Caco-2 (cell line): ENCODE results near the gene HAUS7. TPM values are rescaled to one million over a fixed set of nuclear protein-coding genes. Genes with fewer than 3 reads are reported as not detected.

Experiments used
- BruUV-seq: library from RNA; stranded (reverse); fragments of 400-500 nt; replicated peaks from 2 replicates; lab custom pipeline; 2021; lab: Mats Ljungman, UMichigan
- CTCF ChIA-PET: fragments of 300-600 bp; sonication (Branson Sonifier 250); formaldehyde crosslinking; loops from one replicate; lab custom pipeline; 2022; ENCODE audit warnings: antibody characterized with exemption; lab: Charles Lee
- POLR2A ChIA-PET: fragments of 300-600 bp; sonication (Branson Sonifier 250); formaldehyde crosslinking; loops from one replicate; lab custom pipeline; 2022; ENCODE audit warnings: antibody characterized with exemption; lab: Charles Lee
- DNase-seq, 2 experiments: peaks; one replicate each; pipeline versions ENCODE4 v3.0.0 to v3.0.0-alpha.2; 2020 to 2022
- H3K27me3 ChIP-seq: replicated peaks from 2 replicates; pipeline ENCODE4 v1.6.0; 2011; ENCODE audit warnings: low read length; ENCODE audit not compliant: control insufficient read depth, insufficient read depth
- H3K36me3 ChIP-seq: 2 replicates; pipeline ENCODE4 v1.5.1; 2011; ENCODE audit warnings: low read length; ENCODE audit not compliant: control insufficient read depth, insufficient read depth
- H3K4me1 ChIP-seq: fragments of 250-450 bp; sonication (Bioruptor Pico); 2 replicates; pipeline ENCODE4 v1.5.1; 2020; ENCODE audit warnings: mild to moderate bottlenecking
- H3K4me3 ChIP-seq: 2 replicates; pipeline ENCODE4 v1.5.1; 2011; ENCODE audit warnings: low read depth, mild to moderate bottlenecking, control low read depth, low read length
- H3K9me3 ChIP-seq: fragments of 250-450 bp; sonication (Bioruptor Pico); 2 replicates; pipeline ENCODE4 v1.5.1; 2020; ENCODE audit warnings: mild to moderate bottlenecking, moderate library complexity
- H3K27ac Mint-ChIP-seq: one replicate; pipeline ENCODE4 v1.8.0; 2022; ENCODE audit warnings: mixed read lengths; ENCODE audit not compliant: unreplicated experiment
- H3K27me3 Mint-ChIP-seq: one replicate; pipeline ENCODE4 v1.8.0; 2022; ENCODE audit warnings: mixed read lengths; ENCODE audit not compliant: insufficient read depth, unreplicated experiment
- H3K36me3 Mint-ChIP-seq: one replicate; pipeline ENCODE4 v1.8.0; 2022; ENCODE audit warnings: mild to moderate bottlenecking, mixed read lengths; ENCODE audit not compliant: insufficient read depth, unreplicated experiment
- H3K4me1 Mint-ChIP-seq: one replicate; pipeline ENCODE4 v1.8.0; 2022; ENCODE audit warnings: low read depth, mixed read lengths; ENCODE audit not compliant: unreplicated experiment
- H3K4me3 Mint-ChIP-seq: one replicate; pipeline ENCODE4 v1.8.0; 2022; ENCODE audit warnings: mild to moderate bottlenecking, moderate library complexity, mixed read lengths; ENCODE audit not compliant: unreplicated experiment
- H3K9me3 Mint-ChIP-seq: one replicate; pipeline ENCODE4 v1.8.0; 2022; ENCODE audit warnings: mixed read lengths; ENCODE audit not compliant: unreplicated experiment
- intact Hi-C: fragments of 100-400 bp; cut with micrococcal nuclease; formaldehyde crosslinking; loops from one replicate; pipeline ENCODE4 v1.10.0; 2022; ENCODE audit not compliant: unreplicated experiment
- total RNA-seq: library from RNA; stranded (reverse); gene quantifications from 2 replicates; pipeline ENCODE4 v1.2.3, GENCODE V29; 2022
- TF ChIP-seq, protein P1 (sequence below), 2 experiments: fragments of 200-600 bp in 1 of 2; IDR thresholded peaks; 1 replicate in 1 of 2; 2 replicates in 1 of 2; pipeline versions ENCODE4 v1.5.1 to v1.8.0; 2011 to 2022; ENCODE audit warnings: antibody characterized with exemption in 1 of 2, control low read depth in 1 of 2, inconsistent platforms in 1 of 2, low read depth in 1 of 2, low read length in 1 of 2, mild to moderate bottlenecking in 1 of 2, moderate library complexity in 1 of 2; ENCODE audit not compliant: insufficient read depth in 1 of 2, severe bottlenecking in 1 of 2, unreplicated experiment in 1 of 2

Gene HAUS7
- total RNA-seq, 1 experiment from 2014 or later: 34.0 TPM

- TF ChIP-seq, protein P1, sequence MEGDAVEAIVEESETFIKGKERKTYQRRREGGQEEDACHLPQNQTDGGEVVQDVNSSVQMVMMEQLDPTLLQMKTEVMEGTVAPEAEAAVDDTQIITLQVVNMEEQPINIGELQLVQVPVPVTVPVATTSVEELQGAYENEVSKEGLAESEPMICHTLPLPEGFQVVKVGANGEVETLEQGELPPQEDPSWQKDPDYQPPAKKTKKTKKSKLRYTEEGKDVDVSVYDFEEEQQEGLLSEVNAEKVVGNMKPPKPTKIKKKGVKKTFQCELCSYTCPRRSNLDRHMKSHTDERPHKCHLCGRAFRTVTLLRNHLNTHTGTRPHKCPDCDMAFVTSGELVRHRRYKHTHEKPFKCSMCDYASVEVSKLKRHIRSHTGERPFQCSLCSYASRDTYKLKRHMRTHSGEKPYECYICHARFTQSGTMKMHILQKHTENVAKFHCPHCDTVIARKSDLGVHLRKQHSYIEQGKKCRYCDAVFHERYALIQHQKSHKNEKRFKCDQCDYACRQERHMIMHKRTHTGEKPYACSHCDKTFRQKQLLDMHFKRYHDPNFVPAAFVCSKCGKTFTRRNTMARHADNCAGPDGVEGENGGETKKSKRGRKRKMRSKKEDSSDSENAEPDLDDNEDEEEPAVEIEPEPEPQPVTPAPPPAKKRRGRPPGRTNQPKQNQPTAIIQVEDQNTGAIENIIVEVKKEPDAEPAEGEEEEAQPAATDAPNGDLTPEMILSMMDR (IDR thresholded peaks at IDR 0.05; ENCODE audit: insufficient read depth in 1 of 2, low read depth in 1 of 2, low read length in 1 of 2, severe bottlenecking in 1 of 2, unreplicated experiment in 1 of 2): no peak
- Mint-ChIP-seq H3K27ac (no peak overlapping the region), H3K4me1 (no peaks in the 10 kb centered on the region), H3K4me3 (no peak overlapping the region), H3K9me3 (no peaks in the 10 kb centered on the region), H3K27me3 (peaks cover 3% of the 10 kb centered on the region), H3K36me3 (no peaks in the 10 kb centered on the region)
- POLR2A ChIA-PET: no interaction called here
- no TSS peak for BruUV-seq
- DNase-seq: no peak
- Histone ChIP-seq H3K4me1 (no peaks in the 10 kb centered on the region), H3K4me3 (no peak overlapping the region), H3K27me3 (no peaks in the 10 kb centered on the region), H3K9me3 (no peaks in the 10 kb centered on the region), H3K36me3 (no peaks in the 10 kb centered on the region)
- CTCF ChIA-PET: no interaction called here
- intact Hi-C loops: loop anchor here (5.0 kb wide), 1 partner anchor 467 kb away; no protein-coding TSS in a partner anchor
These were observed 34.2 kb upstream of the HAUS7 start for GRCh38 chrX:153504445-153505016.

DNA sequence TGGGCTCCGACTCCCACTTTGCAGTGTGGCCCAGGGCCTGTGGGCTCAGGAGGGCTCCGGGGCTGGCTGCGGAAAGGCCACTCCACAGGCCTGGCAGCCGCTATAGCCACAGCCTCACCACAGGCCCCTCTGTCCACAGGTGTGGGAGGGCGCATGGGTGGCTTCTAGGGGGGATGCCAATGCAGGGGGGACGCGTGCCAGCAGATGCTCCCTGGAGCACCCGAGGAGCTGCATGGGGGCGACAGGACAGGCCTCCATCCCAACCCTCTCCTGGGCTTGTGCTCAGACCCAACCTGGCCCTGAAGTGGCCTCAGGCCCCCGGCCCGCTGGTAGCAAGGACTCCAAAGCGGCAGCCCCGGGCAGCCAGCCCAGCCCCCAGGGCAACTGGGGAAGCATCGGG is 32.4 kb upstream of the HAUS7 start:
- Mint-ChIP-seq H3K4me3 (no peak overlapping the region), H3K27me3 (no peaks in the 10 kb centered on the region), H3K4me1 (no peaks in the 10 kb centered on the region), H3K27ac (no peak overlapping the region), H3K9me3 (no peaks in the 10 kb centered on the region), H3K36me3 (no peaks in the 10 kb centered on the region)
- ChIA-PET CTCF (no interaction called here), POLR2A (no interaction called here)
- no TSS peak for BruUV-seq
- TF ChIP-seq, protein P1 (IDR thresholded peaks at IDR 0.05; ENCODE audit: insufficient read depth in 1 of 2, low read depth in 1 of 2, low read length in 1 of 2, severe bottlenecking in 1 of 2, unreplicated experiment in 1 of 2): no peak
- intact Hi-C loops: no loop called here
- Histone ChIP-seq H3K27me3 (no peaks in the 10 kb centered on the region), H3K9me3 (no peaks in the 10 kb centered on the region), H3K4me3 (no peak overlapping the region), H3K36me3 (no peaks in the 10 kb centered on the region), H3K4me1 (no peaks in the 10 kb centered on the region)
- no peak for DNase-seq

DNA sequence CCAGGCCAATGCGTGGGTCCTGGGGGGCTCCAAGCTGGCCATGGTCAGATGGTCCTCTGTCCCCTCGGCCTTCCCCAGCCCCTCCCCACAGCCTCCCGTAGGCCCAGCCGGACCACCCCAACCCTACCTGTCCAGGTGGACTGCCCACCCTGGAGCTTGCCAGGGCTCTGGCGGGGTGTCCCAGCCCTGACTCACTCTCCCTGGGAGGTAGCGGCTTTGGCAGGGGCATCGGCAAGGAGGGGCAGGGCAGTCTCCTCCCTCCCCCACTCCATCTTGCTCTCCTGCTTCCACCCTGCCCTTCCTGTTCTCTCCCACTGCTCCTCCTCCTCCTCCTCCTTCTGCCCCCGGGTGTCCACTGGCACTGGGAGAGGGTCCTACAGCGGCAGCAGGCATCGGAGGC is 31.8 kb upstream of the HAUS7 start:
- Mint-ChIP-seq H3K4me3 (no peak overlapping the region), H3K27me3 (no peaks in the 10 kb centered on the region), H3K9me3 (no peaks in the 10 kb centered on the region), H3K27ac (no peak overlapping the region), H3K4me1 (no peaks in the 10 kb centered on the region), H3K36me3 (no peaks in the 10 kb centered on the region)
- ChIA-PET CTCF (no interaction called here), POLR2A (no interaction called here)
- no peaks in the 10 kb centered on the region for H3K4me1 ChIP-seq
- H3K9me3 ChIP-seq: no peaks in the 10 kb centered on the region
- no peaks in the 10 kb centered on the region for H3K36me3 ChIP-seq
- DNase-seq: no peak
- H3K4me3 ChIP-seq: no peak overlapping the region
- TF ChIP-seq, protein P1 (IDR thresholded peaks at IDR 0.05; ENCODE audit: insufficient read depth in 1 of 2, low read depth in 1 of 2, low read length in 1 of 2, severe bottlenecking in 1 of 2, unreplicated experiment in 1 of 2): no peak
- no peaks in the 10 kb centered on the region for H3K27me3 ChIP-seq
- intact Hi-C loops: no loop called here
- BruUV-seq: no TSS peak
